ENCODE measurements around the gene HSFX3. TPM values are rescaled to one million over a fixed set of nuclear protein-coding genes. Genes with fewer than 3 reads are reported as not detected.
"Not testable (repeated sequence)": the region's sequence is repeated elsewhere in the genome, so short reads cannot be mapped to it uniquely, and the experiment has no call there.

Gene HSFX3
- total RNA-seq, 4 donors from 2014 or later: not detected

DNA sequence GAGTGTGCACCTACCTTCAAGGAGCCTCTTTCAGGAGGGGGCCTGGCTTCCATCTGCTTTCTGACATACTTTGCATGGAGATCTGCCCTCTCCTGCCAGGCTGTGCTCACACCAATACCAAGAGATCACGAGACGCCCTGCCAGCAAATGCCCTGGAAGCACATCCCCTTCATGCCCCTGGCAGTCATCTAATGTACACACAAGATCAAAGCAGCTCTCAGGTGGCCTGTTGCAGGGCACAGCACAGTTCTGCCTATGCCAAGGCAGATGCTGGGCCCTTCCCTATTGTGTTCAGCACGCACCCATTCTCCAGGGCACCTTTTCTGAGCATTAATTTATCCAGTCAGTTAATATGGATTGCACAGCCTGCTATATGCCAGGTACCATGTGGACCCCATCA lies 16.9 kb downstream of the HSFX3 start:
- H3K9me3 ChIP-seq; H3K4me3 ChIP-seq (replicated peaks in 1 of 3); H3K27ac ChIP-seq; DNase-seq; intact Hi-C loops (cut with DNase I); H3K36me3 ChIP-seq; H3K27me3 ChIP-seq; H3K4me1 ChIP-seq: not testable (repeated sequence)
- no CpG with 5 or more reads among the region's 3 CpGs for WGBS, 2 donors

DNA sequence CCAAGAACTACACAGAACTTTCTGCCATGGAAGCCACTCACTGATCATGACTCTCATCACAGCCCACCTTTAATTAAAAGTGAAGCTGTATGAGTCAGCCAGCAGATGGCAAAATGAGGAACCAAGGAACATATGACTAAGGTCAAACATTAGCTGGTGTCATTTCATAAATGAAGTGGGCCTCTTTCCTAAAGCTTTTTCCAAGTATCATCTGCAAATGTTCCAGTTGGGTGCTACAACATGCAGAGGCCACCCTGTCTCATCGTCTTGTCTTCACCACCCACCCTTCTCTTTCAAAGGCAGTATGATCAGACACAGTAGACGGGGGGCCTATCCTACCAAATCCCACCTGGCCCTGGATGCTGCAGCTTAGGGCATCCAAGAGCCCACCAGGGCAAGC lies 18.1 kb downstream of the HSFX3 start:
- H3K4me3 ChIP-seq (replicated peaks in 1 of 3): no peak overlapping the region
- H3K4me1 ChIP-seq: no peaks in the 10 kb centered on the region
- intact Hi-C loops (cut with DNase I): no loop called here
- H3K9me3 ChIP-seq: no peaks in the 10 kb centered on the region
- DNase-seq: no peak
- H3K36me3 ChIP-seq: no peaks in the 10 kb centered on the region
- H3K27me3 ChIP-seq: no peaks in the 10 kb centered on the region
- no peak for TF ChIP-seq POLR2A (IDR thresholded peaks at IDR 0.05)
- TF ChIP-seq, protein P1, sequence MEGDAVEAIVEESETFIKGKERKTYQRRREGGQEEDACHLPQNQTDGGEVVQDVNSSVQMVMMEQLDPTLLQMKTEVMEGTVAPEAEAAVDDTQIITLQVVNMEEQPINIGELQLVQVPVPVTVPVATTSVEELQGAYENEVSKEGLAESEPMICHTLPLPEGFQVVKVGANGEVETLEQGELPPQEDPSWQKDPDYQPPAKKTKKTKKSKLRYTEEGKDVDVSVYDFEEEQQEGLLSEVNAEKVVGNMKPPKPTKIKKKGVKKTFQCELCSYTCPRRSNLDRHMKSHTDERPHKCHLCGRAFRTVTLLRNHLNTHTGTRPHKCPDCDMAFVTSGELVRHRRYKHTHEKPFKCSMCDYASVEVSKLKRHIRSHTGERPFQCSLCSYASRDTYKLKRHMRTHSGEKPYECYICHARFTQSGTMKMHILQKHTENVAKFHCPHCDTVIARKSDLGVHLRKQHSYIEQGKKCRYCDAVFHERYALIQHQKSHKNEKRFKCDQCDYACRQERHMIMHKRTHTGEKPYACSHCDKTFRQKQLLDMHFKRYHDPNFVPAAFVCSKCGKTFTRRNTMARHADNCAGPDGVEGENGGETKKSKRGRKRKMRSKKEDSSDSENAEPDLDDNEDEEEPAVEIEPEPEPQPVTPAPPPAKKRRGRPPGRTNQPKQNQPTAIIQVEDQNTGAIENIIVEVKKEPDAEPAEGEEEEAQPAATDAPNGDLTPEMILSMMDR (IDR thresholded peaks at IDR 0.05): no peak
- no peak overlapping the region for H3K27ac ChIP-seq
- WGBS, 2 donors: 96 to 100% methylated on average over 2 of the region's 2 CpGs

DNA sequence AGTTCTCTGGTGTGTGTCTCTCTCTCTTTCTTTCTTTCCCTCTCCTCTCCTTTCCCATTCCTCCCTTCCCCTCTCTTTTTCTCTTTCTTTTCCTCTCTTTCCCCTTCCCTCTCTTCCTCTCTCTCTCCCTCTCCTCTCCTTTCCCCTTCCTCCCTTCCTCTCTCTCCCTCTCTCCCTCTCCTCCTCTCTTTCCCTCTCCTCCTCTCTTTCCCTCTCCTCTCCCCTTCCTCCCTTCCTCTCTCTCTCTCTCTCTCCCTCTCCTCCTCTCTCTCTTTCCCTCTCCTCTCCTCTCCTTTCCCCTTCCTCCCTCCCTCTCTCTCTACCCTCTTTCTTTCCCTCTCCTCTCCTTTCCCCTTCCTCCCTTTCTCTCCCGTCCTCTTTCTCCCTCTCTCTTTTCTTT lies 21.3 kb downstream of the HSFX3 start:
- H3K36me3 ChIP-seq: no peaks in the 10 kb centered on the region
- 80 to 86% methylated on average over 1 of the region's 1 CpG for WGBS, 2 donors
- no peak for TF ChIP-seq POLR2A (IDR thresholded peaks at IDR 0.05)
- TF ChIP-seq, protein P1 (IDR thresholded peaks at IDR 0.05): no peak
- no peaks in the 10 kb centered on the region for H3K9me3 ChIP-seq
- no peaks in the 10 kb centered on the region for H3K4me1 ChIP-seq
- no peak overlapping the region for H3K27ac ChIP-seq
- no peak overlapping the region for H3K4me3 ChIP-seq (replicated peaks in 1 of 3)
- intact Hi-C loops (cut with DNase I): no loop called here
- DNase-seq: no peak
- H3K27me3 ChIP-seq: no peaks in the 10 kb centered on the region

DNA sequence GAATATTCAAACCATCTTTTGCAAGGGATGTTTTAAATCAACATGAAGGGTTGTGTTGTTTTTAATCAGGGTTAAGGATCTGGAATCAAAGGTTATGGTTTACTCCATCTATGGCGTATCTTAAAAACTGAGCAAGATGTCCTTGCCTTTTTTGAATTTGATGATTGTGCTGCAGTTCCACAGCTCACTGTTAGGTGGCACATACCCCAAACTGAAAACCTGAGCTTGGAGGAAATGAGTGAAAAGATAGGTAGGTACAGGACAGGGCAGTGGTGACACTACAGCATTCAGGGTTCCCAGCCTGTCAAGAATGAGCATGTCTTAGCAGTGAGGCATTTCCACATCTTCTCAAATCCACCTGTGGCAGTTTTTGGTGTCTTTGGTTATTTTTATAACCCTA lies 22.0 kb downstream of the HSFX3 start:
- peak in 1 of 2 donors; percentile 6 for DNase-seq
- H3K4me3 ChIP-seq (replicated peaks in 1 of 3): no peak overlapping the region
- TF ChIP-seq, protein P1 (IDR thresholded peaks at IDR 0.05): peak in 3 of 6 experiments; percentile 41 to 46 (median 42)
- no peak for TF ChIP-seq POLR2A (IDR thresholded peaks at IDR 0.05)
- no peaks in the 10 kb centered on the region for H3K4me1 ChIP-seq
- H3K9me3 ChIP-seq: no peaks in the 10 kb centered on the region
- WGBS, 2 donors: 57 to 92% methylated on average over 1 of the region's 1 CpG
- H3K27me3 ChIP-seq: no peaks in the 10 kb centered on the region
- intact Hi-C loops (cut with DNase I): no loop called here
- H3K27ac ChIP-seq: no peak overlapping the region
- H3K36me3 ChIP-seq: no peaks in the 10 kb centered on the region

DNA sequence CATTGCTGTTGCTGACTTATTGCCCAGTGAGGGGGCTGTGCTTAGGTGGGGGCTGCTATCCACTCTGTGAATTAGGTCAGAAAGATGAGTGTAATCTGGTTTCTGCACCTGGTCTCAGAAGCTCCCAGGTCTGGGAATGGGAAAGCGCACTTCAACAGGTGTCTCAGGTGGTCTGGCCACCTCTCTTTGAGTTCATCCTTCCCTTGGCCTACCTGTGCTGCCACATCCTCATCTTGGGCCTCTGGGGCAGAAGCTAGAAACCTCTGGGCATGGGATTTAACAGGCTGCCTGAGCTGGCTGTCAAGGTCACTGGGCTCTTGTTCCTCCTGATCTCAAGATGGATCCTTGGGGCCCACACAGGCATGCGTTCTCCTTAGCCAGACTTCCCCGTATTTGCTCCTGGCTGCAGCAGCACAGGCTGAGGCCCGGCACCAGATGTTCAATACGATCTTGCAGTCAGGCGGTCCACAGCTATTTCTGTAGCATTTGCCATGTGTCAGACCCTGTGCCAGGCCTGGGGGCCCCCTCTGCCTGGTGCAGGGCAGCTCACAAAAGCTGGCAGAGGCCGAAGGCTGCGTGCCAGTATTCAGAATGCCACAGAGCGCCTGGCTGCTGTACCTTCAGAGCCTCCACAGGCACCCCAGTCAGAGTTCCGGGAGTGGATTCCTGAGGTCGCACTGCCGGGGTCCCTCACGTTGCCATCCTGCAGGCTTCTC lies 23.2 kb downstream of the HSFX3 start:
- H3K27ac ChIP-seq; intact Hi-C loops (cut with DNase I); H3K27me3 ChIP-seq; H3K36me3 ChIP-seq; H3K4me1 ChIP-seq; H3K9me3 ChIP-seq; DNase-seq; H3K4me3 ChIP-seq (replicated peaks in 1 of 3): not testable (repeated sequence)
- 100% methylated on average over 1 of the region's 13 CpGs; no CpG with 5 or more reads in 1 of the 2 donors for WGBS, 2 donors

DNA sequence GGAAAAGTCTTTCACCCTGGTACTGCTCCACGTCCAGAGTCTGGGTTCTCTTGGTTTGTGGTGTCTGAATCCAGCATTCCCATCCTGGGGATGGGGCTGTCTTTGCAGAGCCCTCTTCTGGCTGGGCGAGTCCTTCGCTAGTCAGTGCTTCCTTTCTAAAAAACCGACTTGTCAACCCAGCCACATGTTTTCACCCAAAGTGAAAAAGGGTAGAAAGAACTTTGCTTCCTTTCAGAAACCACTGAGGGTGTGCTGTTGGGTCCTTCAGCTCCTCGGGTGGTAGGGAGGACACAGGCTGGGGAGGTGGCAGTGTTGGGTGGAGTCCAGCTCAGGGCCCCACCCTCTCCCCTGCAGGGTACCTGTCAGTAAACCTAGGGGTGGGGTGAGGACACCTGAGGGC lies 23.8 kb downstream of the HSFX3 start:
- H3K27me3 ChIP-seq; H3K27ac ChIP-seq; H3K4me1 ChIP-seq; H3K4me3 ChIP-seq (replicated peaks in 1 of 3); H3K9me3 ChIP-seq; intact Hi-C loops (cut with DNase I); H3K36me3 ChIP-seq; DNase-seq: not testable (repeated sequence)
- WGBS, 2 donors: no CpG with 5 or more reads among the region's 5 CpGs

DNA sequence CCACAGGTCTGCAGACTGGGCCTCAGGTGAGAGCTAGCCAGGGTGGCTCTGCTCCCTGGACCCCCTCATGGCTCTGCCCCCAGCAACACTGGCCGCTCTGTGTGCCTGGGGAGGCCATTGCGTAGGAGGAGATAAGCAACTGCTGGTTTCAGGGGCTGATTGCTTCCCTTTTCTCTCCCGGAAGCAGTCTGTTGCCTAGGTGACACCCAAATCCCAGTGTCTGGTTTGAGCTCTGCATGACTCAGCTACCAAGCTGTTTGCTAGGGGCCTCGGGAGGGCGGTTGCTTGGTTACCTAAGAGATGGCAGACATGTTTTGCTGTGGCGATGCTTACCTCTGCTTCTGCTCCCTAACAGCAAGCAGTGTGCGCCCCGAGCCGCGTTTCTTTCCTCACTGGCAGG lies 24.3 kb downstream of the HSFX3 start:
- peak in 1 of 2 donors; percentile 3 for DNase-seq
- H3K4me1 ChIP-seq; H3K9me3 ChIP-seq; intact Hi-C loops (cut with DNase I); H3K4me3 ChIP-seq (replicated peaks in 1 of 3); H3K27me3 ChIP-seq; H3K27ac ChIP-seq; H3K36me3 ChIP-seq: not testable (repeated sequence)
- no CpG with 5 or more reads among the region's 10 CpGs for WGBS, 2 donors
